Tibial nerve (tissue), 4 donors: Measurements from ENCODE around the gene TFEB.

Experiments used
- CTCF ChIP-seq, 5 experiments: fragments of 200-600 bp in 3 of 5; fragments of 450-650 bp in 2 of 5; sonication (generic) in 3 of 5; IDR thresholded peaks; one replicate each; pipeline ENCODE4 v1.5.1; 2016 to 2019; ENCODE audit warnings: antibody characterized with exemption in 5 of 5, mild to moderate bottlenecking in 3 of 5, moderate library complexity in 2 of 5
- EP300 ChIP-seq, 2 donors: sonication (generic); formaldehyde crosslinking; IDR thresholded peaks; one replicate each; pipeline ENCODE4 v1.6.1; 2017; ENCODE audit warnings: antibody characterized with exemption in 2 of 2, mild to moderate bottlenecking in 1 of 2

- TF ChIP-seq CTCF (IDR thresholded peaks at IDR 0.05): peak in 1 of 5 experiments; percentile 15
- peak in 1 of 2 donors; percentile 29 for TF ChIP-seq EP300 (IDR thresholded peaks at IDR 0.05)
Observed at GRCh38 chr6:41733707-41734665, 1.4 kb downstream of the TFEB start.
